Activated CD4-positive, alpha-beta T cell treated with anti-CD3 and anti-CD28 coated beads for 4 hours (primary cell): Measurements from ENCODE around the gene IL10RB.
"Not testable (repeated sequence)": the region's sequence is repeated elsewhere in the genome, so short reads cannot be mapped to it uniquely, and the experiment has no call there.

Experiments
- DNase-seq, 2 donors: peaks; one replicate each; pipeline ENCODE4 v3.0.0-alpha.2; 2020

Gene IL10RB

GRCh38 chr21:33266050-33266788 lies at the start of gene IL10RB:
Gene IL10RB, plus strand, starts transcription at chr21:33266367. Its CDS starts 99 bp downstream, at chr21:33266466.
- DNase-seq: peak; percentile 67 to 78

GRCh38 chr21:33217138-33217520 lies 49.0 kb upstream of the IL10RB start:
- DNase-seq: no peak

GRCh38 chr21:33219300-33219699 lies 46.9 kb upstream of the IL10RB start:
- no peak for DNase-seq

- no peak for DNase-seq
Observed at GRCh38 chr21:33219954-33220353, 46.2 kb upstream of the IL10RB start.

- DNase-seq: not testable (repeated sequence)
Observed at GRCh38 chr21:33225376-33225775, 40.8 kb upstream of the IL10RB start.

- DNase-seq: no peak
Observed at GRCh38 chr21:33228455-33228854, 37.7 kb upstream of the IL10RB start.

- DNase-seq: no peak
Observed at GRCh38 chr21:33229099-33229783, 36.9 kb upstream of the IL10RB start.

GRCh38 chr21:33229784-33230544 lies 36.2 kb upstream of the IL10RB start, which contains the start of gene IFNAR2:
Gene IFNAR2, plus strand, starts transcription at chr21:33229938. Its CDS starts 11,985 bp downstream, at chr21:33241923.
- DNase-seq: peak; percentile 65 to 74

GRCh38 chr21:33230545-33231324 lies 35.4 kb upstream of the IL10RB start:
- DNase-seq: peak; percentile 30 to 34

- DNase-seq: peak in 1 of 2 donors; percentile 43
Observed at GRCh38 chr21:33231526-33231925, 34.6 kb upstream of the IL10RB start.

- no peak for DNase-seq
Observed at GRCh38 chr21:33232291-33233034, 33.7 kb upstream of the IL10RB start.

GRCh38 chr21:33234635-33235520 lies 31.3 kb upstream of the IL10RB start:
- DNase-seq: no peak

GRCh38 chr21:33236013-33236686 lies 30.0 kb upstream of the IL10RB start:
- DNase-seq: no peak

GRCh38 chr21:33236766-33237165 lies 29.4 kb upstream of the IL10RB start:
- DNase-seq: no peak

- DNase-seq: no peak
Observed at GRCh38 chr21:33237486-33237885, 28.7 kb upstream of the IL10RB start.

- no peak for DNase-seq
Observed at GRCh38 chr21:33238146-33238545, 28.0 kb upstream of the IL10RB start.

- DNase-seq: no peak
Observed at GRCh38 chr21:33238565-33239255, 27.5 kb upstream of the IL10RB start.

- not testable (repeated sequence) for DNase-seq
Observed at GRCh38 chr21:33239559-33240127, 26.5 kb upstream of the IL10RB start.

- DNase-seq: no peak
Observed at GRCh38 chr21:33240404-33240803, 25.8 kb upstream of the IL10RB start.
